Fibroblast of skin of left biceps (primary cell): ENCODE data around the gene SREBF2.

Source experiments
- DNase-seq, 2 experiments: peaks; one replicate each; pipeline ENCODE4 v3.0.0-alpha.2; 2013; ENCODE audit warnings: low read depth in 2 of 2

SREBF2 gene

GRCh38 chr22:41908411-41909309 lies 75.8 kb downstream of the SREBF2 start:
- DNase-seq: no peak

GRCh38 chr22:41909310-41910049 lies 76.6 kb downstream of the SREBF2 start:
- DNase-seq: no peak

GRCh38 chr22:41910050-41911000 lies 77.4 kb downstream of the SREBF2 start:
- no peak for DNase-seq

- DNase-seq: no peak
Measured at GRCh38 chr22:41911001-41911611, 78.2 kb downstream of the SREBF2 start.

GRCh38 chr22:41912338-41913039 lies 79.6 kb downstream of the SREBF2 start:
- DNase-seq: no peak

- no peak for DNase-seq
Measured at GRCh38 chr22:41913040-41913719, 80.3 kb downstream of the SREBF2 start.

GRCh38 chr22:41913842-41914534 lies 81.1 kb downstream of the SREBF2 start:
- no peak for DNase-seq

- DNase-seq: no peak
Measured at GRCh38 chr22:41914611-41915034, 81.7 kb downstream of the SREBF2 start.

- DNase-seq: no peak
Measured at GRCh38 chr22:41915035-41915785, 82.3 kb downstream of the SREBF2 start, which contains the start of gene SHISA8. Gene SHISA8 (minus strand): TSS chr22:41915074. CDS start chr22:41914667, 407 bp downstream.

GRCh38 chr22:41915786-41916493 lies 83.0 kb downstream of the SREBF2 start:
- no peak for DNase-seq

GRCh38 chr22:41916745-41917358 lies 83.9 kb downstream of the SREBF2 start:
- DNase-seq: no peak

- no peak for DNase-seq
Measured at GRCh38 chr22:41917375-41917902, 84.5 kb downstream of the SREBF2 start.

- no peak for DNase-seq
Measured at GRCh38 chr22:41917903-41918791, 85.2 kb downstream of the SREBF2 start.

GRCh38 chr22:41919357-41920224 lies 86.7 kb downstream of the SREBF2 start:
- DNase-seq: no peak

- no peak for DNase-seq
Measured at GRCh38 chr22:41920271-41920976, 87.5 kb downstream of the SREBF2 start.
